Lower lobe of right lung (tissue), 2 donors: ENCODE results near the gene MTCL1. TPM values are rescaled to one million over a fixed set of nuclear protein-coding genes. Genes with fewer than 3 reads are reported as not detected.

Experiments used
- ATAC-seq, 2 donors: fragments of 200-7000 bp; cut with Tn5 transposase; one replicate each; pipeline ENCODE4 v1.9.1; 2020 to 2022; ENCODE audit warnings: mild to moderate bottlenecking in 2 of 2, moderate library complexity in 2 of 2
- DNase-seq: peaks from one replicate; pipeline ENCODE4 v3.0.0-alpha.2; 2020
- H3K27ac ChIP-seq: fragments of 200-600 bp; one replicate; pipeline ENCODE4 v1.8.0; 2022
- H3K27me3 ChIP-seq: fragments of 200-600 bp; one replicate; pipeline ENCODE4 v1.8.0; 2022; ENCODE audit warnings: low read depth
- H3K36me3 ChIP-seq: fragments of 200-600 bp; one replicate; pipeline ENCODE4 v1.8.0; 2022; ENCODE audit warnings: mild to moderate bottlenecking
- H3K4me1 ChIP-seq: fragments of 200-600 bp; one replicate; pipeline ENCODE4 v1.8.0; 2022
- H3K4me3 ChIP-seq: fragments of 200-600 bp; one replicate; pipeline ENCODE4 v1.8.0; 2022; ENCODE audit warnings: mild to moderate bottlenecking
- H3K9me3 ChIP-seq: fragments of 200-600 bp; one replicate; pipeline ENCODE4 v1.8.0; 2022
- intact Hi-C: fragments of 100-400 bp; cut with DNase I; formaldehyde crosslinking; loops from one replicate; pipeline ENCODE4 v1.11.0; 2022
- total RNA-seq: library from RNA; stranded (reverse); fragmentation: NEBNext Ultra II Directional; extraction: Animal tissue kit (Norgen Biotek cat#: 25700); gene quantifications from one replicate; pipeline ENCODE4 v1.2.1, GENCODE V29; 2021
- TF ChIP-seq, protein P1 (sequence below): fragments of 200-600 bp; IDR thresholded peaks from one replicate; pipeline ENCODE4 v1.8.0; 2022; ENCODE audit warnings: antibody characterized with exemption, mild to moderate bottlenecking
- donor health status: DM: no; HTN: yes; CAD: no; lungs with severe emphysema.

MTCL1 gene
- total RNA-seq, 1 donor from 2014 or later, result 7.9 TPM

DNA sequence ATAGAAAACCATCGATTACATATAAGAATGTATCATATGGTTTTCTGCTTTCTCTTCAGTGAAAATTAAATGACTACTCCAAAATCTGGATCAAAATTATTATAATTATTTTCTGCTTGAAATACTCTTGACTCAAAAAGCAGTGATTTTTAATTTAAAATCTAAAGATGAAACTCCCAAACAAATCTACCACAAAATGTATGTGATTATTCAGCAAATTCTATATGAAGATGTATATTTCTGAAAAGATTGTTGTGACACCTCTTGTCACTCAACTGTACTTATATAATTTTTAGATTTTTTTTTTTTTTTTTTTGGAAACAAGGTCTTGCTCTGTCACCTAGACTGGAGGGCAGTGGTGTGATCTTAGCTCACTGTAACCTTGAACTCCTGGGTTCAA lies 98.6 kb downstream of the MTCL1 start:
- no peak overlapping the region for H3K4me3 ChIP-seq
- no peaks in the 10 kb centered on the region for H3K36me3 ChIP-seq
- no peak overlapping the region for H3K27ac ChIP-seq
- H3K27me3 ChIP-seq, result no peaks in the 10 kb centered on the region
- TF ChIP-seq, protein P1, sequence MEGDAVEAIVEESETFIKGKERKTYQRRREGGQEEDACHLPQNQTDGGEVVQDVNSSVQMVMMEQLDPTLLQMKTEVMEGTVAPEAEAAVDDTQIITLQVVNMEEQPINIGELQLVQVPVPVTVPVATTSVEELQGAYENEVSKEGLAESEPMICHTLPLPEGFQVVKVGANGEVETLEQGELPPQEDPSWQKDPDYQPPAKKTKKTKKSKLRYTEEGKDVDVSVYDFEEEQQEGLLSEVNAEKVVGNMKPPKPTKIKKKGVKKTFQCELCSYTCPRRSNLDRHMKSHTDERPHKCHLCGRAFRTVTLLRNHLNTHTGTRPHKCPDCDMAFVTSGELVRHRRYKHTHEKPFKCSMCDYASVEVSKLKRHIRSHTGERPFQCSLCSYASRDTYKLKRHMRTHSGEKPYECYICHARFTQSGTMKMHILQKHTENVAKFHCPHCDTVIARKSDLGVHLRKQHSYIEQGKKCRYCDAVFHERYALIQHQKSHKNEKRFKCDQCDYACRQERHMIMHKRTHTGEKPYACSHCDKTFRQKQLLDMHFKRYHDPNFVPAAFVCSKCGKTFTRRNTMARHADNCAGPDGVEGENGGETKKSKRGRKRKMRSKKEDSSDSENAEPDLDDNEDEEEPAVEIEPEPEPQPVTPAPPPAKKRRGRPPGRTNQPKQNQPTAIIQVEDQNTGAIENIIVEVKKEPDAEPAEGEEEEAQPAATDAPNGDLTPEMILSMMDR, result no peak
- ATAC-seq, result no peak
- H3K4me1 ChIP-seq, result no peaks in the 10 kb centered on the region
- intact Hi-C loops, result no loop called here
- DNase-seq, result no peak
- H3K9me3 ChIP-seq, result no peaks in the 10 kb centered on the region

GRCh38 chr18:8805552-8805951 lies 100.2 kb downstream of the MTCL1 start:
- intact Hi-C loops, result no loop called here
- H3K4me1 ChIP-seq, result no peaks in the 10 kb centered on the region

DNA sequence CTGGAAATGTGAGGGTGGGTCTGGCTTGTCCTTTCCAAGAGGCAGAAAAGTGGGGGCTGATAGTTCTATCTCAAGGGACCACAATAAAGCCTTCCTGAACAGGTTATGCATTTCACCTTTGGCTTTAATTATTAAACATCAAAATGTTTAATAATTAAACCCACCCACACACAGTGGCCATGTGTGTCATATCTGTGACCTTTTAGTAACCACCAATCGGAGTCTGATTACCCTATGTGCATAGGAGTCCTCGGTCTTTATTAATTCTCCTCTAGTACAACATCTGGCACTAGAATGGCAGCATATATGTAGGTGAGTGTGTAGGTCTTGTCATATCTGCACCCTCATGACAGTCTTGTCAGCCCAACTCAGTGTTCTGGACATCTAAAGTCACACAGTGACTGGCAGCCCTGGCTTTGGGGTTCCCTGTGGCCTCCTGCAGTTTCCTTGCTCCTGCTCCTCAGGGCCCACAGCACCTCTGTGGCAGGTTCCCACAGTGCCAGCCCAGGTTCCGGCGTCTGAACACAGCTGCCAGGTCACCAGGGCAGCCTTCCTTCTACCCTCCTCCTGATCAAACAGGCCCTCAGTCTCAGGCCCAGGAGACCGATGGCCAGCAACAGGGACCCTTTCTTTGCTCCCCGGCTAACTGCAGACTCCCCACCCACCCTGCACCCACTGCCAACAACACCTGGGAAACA lies 100.9 kb downstream of the MTCL1 start:
- Histone ChIP-seq H3K27me3 (no peaks in the 10 kb centered on the region), H3K27ac (no peak overlapping the region), H3K4me3 (no peak overlapping the region), H3K36me3 (no peaks in the 10 kb centered on the region), H3K4me1 (no peaks in the 10 kb centered on the region), H3K9me3 (no peaks in the 10 kb centered on the region)
- intact Hi-C loops, result no loop called here
- DNase-seq (no peak), ATAC-seq (no peak)
- TF ChIP-seq, protein P1, result no peak

More at GRCh38 chr18:8805552-8805951, 100.2 kb downstream of the MTCL1 start:
- Histone ChIP-seq H3K4me3 (no peak overlapping the region), H3K27ac (no peak overlapping the region), H3K36me3 (no peaks in the 10 kb centered on the region), H3K9me3 (no peaks in the 10 kb centered on the region), H3K27me3 (no peaks in the 10 kb centered on the region)
- ATAC-seq (no peak), DNase-seq (no peak)
- TF ChIP-seq, protein P1, result no peak

GRCh38 chr18:8806798-8807487 lies 101.6 kb downstream of the MTCL1 start:
- Histone ChIP-seq H3K27ac (no peak overlapping the region), H3K4me1 (no peaks in the 10 kb centered on the region), H3K36me3 (no peaks in the 10 kb centered on the region), H3K9me3 (no peaks in the 10 kb centered on the region), H3K4me3 (no peak overlapping the region), H3K27me3 (no peaks in the 10 kb centered on the region)
- TF ChIP-seq, protein P1, result no peak
- intact Hi-C loops, result no loop called here
- DNase-seq (no peak), ATAC-seq (no peak)

GRCh38 chr18:8807488-8807805 lies 102.1 kb downstream of the MTCL1 start:
- no peaks in the 10 kb centered on the region for H3K4me1 ChIP-seq
- no peak for DNase-seq
- H3K27ac ChIP-seq, result no peak overlapping the region
- no peak overlapping the region for H3K4me3 ChIP-seq
- intact Hi-C loops, result no loop called here
- TF ChIP-seq, protein P1, result no peak
- no peaks in the 10 kb centered on the region for H3K36me3 ChIP-seq
- no peaks in the 10 kb centered on the region for H3K9me3 ChIP-seq
- no peak for ATAC-seq
- no peaks in the 10 kb centered on the region for H3K27me3 ChIP-seq
